Central memory CD4-positive, alpha-beta T cell (primary cell): ENCODE results near the gene TXNRD3.

Source experiments
- DNase-seq: peaks from one replicate; pipeline ENCODE4 v3.0.0; 2022
- total RNA-seq, 3 experiments: gene quantifications; one replicate each; lab custom pipeline; 2026; lab: John Stamatoyannopoulos, UW

The TXNRD3 gene
- total RNA-seq, result 1.5 to 3.8 (median 2.3) reads per million in 3 experiments

- DNase-seq, result peak; percentile 42
These were observed at the start of gene TXNRD3 for GRCh38 chr3:126654571-126655383. Gene TXNRD3 (minus strand): TSS chr3:126655124.

GRCh38 chr3:126703512-126704493 lies 48.9 kb upstream of the TXNRD3 start, which contains the start of gene CHCHD6:
Gene CHCHD6 (plus strand): TSS chr3:126704240. CDS start chr3:126704313, 73 bp downstream.
- peak; percentile 93 for DNase-seq

- no peak for DNase-seq
These were observed 44.1 kb upstream of the TXNRD3 start for GRCh38 chr3:126699011-126699410.

GRCh38 chr3:126696701-126697267 lies 41.9 kb upstream of the TXNRD3 start:
- DNase-seq, result no peak

DNA sequence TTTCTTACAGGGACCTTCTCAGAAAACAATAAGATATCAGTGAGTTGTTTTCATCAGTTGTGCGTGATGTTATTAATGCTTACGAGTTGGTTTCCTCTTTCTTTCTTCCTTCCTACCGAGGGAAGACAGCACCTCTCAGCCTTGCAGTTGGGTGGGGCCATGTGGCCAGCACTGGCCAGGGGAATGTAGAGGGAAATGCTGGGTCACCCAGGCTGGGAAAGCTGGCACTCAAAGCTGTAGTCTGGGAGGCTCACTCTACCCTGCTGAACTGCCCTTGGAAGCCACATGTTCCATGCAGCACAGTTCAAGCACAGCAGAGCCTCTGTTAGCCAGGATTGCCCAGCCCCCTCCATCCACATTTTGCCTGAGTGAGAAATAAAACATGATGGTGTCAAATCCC lies 39.0 kb upstream of the TXNRD3 start:
- DNase-seq, result no peak

- DNase-seq, result no peak
These were observed 37.9 kb upstream of the TXNRD3 start for GRCh38 chr3:126692858-126693257.

DNA sequence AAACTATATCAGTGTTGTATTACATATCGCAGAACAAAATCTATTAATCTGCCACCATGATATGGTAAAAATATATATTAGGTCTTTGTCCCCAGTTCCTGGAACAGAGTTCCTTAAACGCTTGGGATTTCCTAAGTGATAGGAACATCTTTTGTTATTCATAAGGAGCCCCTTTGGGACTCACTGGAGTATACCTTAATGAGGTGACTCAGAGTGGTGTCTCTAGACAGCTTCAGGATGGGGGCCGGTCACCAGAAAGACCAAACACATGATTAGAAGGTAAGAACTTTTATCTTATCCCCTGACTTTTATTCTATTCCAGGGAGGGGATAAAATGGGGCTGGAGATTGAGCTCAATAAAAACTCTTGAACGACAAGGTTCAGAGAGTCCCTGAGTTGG lies 36.8 kb upstream of the TXNRD3 start:
- DNase-seq, result no peak

GRCh38 chr3:126685493-126685892 lies 30.6 kb upstream of the TXNRD3 start:
- DNase-seq, result no peak

GRCh38 chr3:126685021-126685420 lies 30.1 kb upstream of the TXNRD3 start:
- DNase-seq, result no peak

DNA sequence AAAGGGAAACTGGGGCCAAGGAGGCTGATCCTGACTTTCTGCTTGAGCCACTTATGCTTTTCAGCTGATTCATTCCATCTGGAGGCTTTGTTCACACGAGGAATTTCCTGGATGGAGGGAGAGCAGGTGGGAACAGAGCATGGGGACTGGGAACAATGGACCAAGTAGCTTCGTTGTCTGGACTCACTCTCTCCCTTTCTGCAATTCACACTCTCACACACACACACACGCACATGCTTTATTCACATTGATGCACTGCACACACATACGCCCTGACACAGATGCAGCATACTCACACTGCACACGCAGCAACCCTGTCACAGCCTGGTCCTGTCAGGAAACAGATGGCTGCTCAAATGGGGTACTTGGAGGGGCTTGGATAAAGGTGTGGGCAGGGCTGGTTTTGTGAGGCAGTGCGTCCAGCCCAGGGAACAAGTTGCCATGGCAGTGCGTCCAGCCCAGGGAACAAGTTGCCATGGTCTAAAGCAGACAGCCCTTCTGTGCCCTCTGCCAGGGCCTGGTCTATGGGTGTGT lies 29.4 kb upstream of the TXNRD3 start:
- DNase-seq, result no peak

- no peak for DNase-seq
These were observed 28.1 kb upstream of the TXNRD3 start for GRCh38 chr3:126683069-126683468.

DNA sequence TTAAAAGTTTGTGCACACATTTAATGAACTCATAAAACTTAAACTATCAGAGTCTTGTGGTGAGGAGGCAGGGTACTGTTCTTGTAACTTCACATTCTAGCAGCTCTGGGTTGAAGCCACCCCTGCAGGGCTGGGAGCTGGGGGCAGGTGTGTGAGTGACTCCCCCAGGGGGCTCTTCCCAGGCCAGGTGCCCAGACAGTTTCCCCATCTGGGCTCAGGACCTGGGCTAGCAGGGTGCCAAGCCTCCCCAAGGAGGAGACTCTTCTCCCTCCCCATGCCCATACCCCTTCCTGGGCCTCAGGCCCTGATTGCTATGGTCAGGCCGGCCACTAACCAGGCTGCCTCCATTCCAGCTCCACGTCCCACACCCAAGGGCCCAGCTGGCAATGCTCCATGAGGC lies 27.1 kb upstream of the TXNRD3 start:
- DNase-seq, result no peak

DNA sequence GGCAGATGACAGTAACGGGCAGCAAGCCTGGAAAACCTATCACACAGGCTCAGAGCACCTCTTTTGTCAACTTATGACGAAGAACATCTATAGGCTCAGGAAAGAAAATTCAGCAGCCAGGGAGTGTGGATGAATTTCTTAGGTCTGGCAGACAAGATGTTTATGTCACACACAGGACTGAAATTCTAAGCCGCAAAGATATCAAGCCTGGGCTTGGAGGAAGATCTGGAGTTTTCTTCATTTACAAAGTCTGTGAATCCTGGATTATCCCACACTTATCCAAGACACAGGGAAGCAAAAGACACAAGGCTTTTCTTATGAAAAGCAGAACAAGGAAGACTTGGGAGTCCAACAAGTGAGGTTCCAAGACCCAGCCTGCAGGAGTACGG lies 25.7 kb upstream of the TXNRD3 start:
- DNase-seq, result no peak

DNA sequence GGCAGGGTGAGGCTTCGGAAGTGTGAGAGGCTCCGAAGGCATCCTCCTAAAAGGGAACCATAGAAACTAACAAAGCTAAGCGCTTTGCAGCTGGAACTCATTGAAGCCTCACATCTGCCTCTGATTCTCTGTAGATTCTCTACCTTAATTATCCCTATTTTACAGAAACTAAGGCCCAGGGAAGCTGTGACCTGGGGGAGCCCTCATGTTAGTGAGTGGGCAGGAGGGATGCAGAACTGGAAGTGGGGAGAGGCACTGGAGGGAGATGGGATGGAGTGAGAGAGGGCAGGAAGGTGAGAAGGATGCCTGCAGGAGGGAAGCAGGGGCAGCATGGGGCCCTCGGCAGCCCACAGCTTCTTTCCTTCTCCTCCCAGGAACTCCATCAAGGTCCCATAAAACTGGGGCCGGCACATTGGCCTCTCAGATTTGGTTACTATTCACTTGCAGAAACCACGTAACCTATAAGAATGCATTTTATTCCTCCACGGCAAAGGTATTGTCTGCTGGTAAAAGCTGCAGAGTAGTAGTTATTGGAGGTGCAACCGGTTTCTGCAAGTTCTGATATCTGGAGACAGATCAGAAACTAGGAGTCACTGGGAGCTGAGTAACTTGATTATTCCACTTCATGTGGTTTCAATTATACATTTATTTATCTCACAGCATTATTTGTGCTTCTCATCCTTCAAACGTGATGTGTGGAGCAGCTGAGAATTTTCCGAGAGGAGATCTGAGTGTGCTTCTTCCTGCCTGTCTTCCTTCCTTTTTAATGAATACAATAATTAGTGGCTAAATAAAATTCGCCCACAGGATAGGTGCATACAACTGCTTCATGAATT lies 25.1 kb upstream of the TXNRD3 start:
- DNase-seq, result no peak

DNA sequence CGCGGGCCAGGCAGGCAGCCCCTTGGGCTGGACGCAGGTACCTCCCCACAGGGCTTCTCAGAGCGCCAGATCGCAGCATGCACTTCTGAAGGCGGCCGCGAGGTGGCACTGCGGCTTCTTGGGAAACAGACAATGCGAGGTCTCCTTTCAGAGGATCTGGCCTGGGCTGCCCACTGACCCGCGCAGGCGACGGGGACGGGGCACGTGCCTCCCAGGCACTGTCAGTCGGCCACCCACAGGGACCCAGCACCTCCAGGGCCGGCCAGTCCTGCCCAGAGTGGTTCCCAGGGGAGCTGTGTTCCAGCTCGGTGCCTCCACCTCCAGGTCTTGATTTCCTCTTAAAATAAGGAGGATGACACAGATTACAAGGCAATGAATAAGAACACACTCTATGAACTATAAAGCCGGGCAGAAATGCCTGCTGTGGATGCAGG lies 24.4 kb upstream of the TXNRD3 start:
- peak; percentile 53 for DNase-seq

- DNase-seq, result no peak
These were observed 23.9 kb upstream of the TXNRD3 start for GRCh38 chr3:126678693-126679317.

- DNase-seq, result no peak
These were observed 23.1 kb upstream of the TXNRD3 start for GRCh38 chr3:126677862-126678503.

DNA sequence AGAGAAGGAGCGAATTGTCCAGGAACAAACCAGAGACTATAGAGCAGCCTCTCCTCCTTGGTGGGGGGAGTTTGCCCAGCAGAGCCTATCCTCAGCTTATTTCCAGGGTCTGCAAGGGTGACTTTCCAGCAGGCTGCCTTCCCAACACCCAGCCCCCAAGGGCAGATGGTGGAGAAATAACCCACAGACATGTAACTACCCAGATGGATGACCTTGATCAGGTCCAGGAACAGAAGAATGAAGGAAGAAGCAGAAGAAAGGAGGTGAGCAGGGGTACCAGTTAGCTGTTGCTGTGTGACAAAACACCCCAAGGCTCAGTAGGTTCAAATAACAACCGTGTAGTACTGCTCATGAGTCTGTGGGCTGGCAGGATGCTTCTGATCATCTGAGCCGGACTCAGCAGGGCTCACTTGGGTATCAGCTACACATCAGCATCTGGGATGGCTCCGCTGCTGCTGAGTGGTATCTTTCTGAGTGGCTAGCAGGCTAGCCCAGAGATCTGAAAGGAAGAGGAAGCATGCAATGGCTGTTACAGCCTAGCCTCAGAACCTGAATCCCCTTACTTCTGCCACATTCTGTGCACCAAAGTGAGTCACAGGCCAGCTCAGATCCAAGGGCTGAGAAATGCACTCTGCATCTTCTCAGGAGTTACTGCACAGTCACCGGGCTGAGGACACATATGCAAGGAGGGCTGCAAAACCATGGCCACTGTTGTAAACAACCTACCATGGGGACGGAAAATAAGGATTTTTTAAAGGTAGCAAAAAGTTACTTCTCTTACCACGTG lies 22.2 kb upstream of the TXNRD3 start:
- DNase-seq, result no peak

DNA sequence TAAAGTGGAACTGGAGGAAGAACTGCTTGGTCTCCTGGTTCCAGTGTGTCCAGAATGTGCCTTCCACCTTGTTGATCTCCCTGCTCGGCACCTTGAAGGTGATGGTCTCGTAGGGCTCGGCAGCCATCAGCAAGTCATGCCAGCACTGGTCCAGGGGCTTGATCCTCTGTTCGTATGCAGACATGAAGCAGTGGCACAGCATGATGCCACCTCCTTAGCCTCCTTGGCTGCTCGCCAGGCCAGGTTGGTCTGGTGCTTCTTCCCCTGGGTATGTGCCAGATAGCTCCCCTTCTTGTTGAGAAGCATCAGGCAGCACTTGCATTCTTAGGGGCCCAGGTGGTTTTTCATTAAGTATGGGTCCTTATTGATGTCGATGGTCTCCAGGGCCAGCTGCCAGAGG lies 17.8 kb upstream of the TXNRD3 start:
- no peak for DNase-seq

DNA sequence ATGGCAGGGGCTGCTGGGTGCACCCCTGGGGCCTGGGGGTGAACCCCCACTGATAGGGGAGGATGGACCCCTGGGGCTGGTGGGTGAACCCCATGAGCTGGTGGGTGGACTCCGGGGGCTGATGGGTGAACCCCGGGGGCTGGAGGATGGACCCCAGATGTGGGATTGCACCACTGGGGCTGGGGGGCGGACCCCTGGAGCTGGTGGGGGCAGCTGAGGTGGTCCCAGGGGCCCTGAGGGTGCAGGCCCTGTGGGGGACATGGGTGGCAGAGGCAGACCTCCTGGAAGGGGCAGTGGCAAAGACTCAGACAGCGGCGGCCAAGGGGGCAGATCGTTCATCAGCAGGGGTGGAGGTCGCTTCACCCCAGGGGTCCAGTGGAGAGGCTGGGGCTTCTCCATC lies 17.4 kb upstream of the TXNRD3 start:
- DNase-seq, result no peak
